ENCODE data around the gene NHLRC1.

Gene NHLRC1

GRCh38 chr6:18081025-18081668 is 41.3 kb downstream of the NHLRC1 start:
- TF ChIP-seq CTCF (IDR thresholded peaks at IDR 0.05; ENCODE audit: insufficient read depth, low read length, poor library complexity, severe bottlenecking), result no peak

GRCh38 chr6:18080544-18080943 is 41.9 kb downstream of the NHLRC1 start:
- Histone ChIP-seq H3K4me3 (replicated peaks; ENCODE audit: low read depth, low read length) (no peak overlapping the region), H3K27me3 (replicated peaks; ENCODE audit: control insufficient read depth, insufficient read depth, low read length) (no peaks in the 10 kb centered on the region; the same call in 1 of the 2 replicates), H3K36me3 (ENCODE audit: control insufficient read depth, insufficient read depth, low read length) (no peaks in the 10 kb centered on the region)
- no peak for TF ChIP-seq CTCF (IDR thresholded peaks at IDR 0.05; ENCODE audit: insufficient read depth, low read length, poor library complexity, severe bottlenecking)
- DNase-seq (ENCODE audit: extremely low read depth, insufficient read length), result no peak

More at GRCh38 chr6:18081025-18081668, 41.3 kb downstream of the NHLRC1 start:
- H3K36me3 ChIP-seq (ENCODE audit: control insufficient read depth, insufficient read depth, low read length), result no peaks in the 10 kb centered on the region
- H3K4me3 ChIP-seq (replicated peaks; ENCODE audit: low read depth, low read length), result no peak overlapping the region
- DNase-seq (ENCODE audit: extremely low read depth, insufficient read length), result no peak
- H3K27me3 ChIP-seq (replicated peaks; ENCODE audit: control insufficient read depth, insufficient read depth, low read length), result no peaks in the 10 kb centered on the region; the same call in 1 of the 2 replicates

GRCh38 chr6:18078866-18079265 is 43.6 kb downstream of the NHLRC1 start:
- DNase-seq (ENCODE audit: extremely low read depth, insufficient read length), result no peak
- TF ChIP-seq CTCF (IDR thresholded peaks at IDR 0.05; ENCODE audit: insufficient read depth, low read length, poor library complexity, severe bottlenecking), result no peak
- H3K4me3 ChIP-seq (replicated peaks; ENCODE audit: low read depth, low read length), result no peak overlapping the region
- no peaks in the 10 kb centered on the region; the same call in 1 of the 2 replicates for H3K27me3 ChIP-seq (replicated peaks; ENCODE audit: control insufficient read depth, insufficient read depth, low read length)
- H3K36me3 ChIP-seq (ENCODE audit: control insufficient read depth, insufficient read depth, low read length), result no peaks in the 10 kb centered on the region

- no peak for DNase-seq (ENCODE audit: extremely low read depth, insufficient read length)
- no peak for TF ChIP-seq CTCF (IDR thresholded peaks at IDR 0.05; ENCODE audit: insufficient read depth, low read length, poor library complexity, severe bottlenecking)
- no peaks in the 10 kb centered on the region for H3K27me3 ChIP-seq (replicated peaks; ENCODE audit: control insufficient read depth, insufficient read depth, low read length)
- no peak overlapping the region for H3K4me3 ChIP-seq (replicated peaks; ENCODE audit: low read depth, low read length)
- no peaks in the 10 kb centered on the region for H3K36me3 ChIP-seq (ENCODE audit: control insufficient read depth, insufficient read depth, low read length)
Measured at GRCh38 chr6:18076231-18076630, 46.2 kb downstream of the NHLRC1 start.

- H3K4me3 ChIP-seq (replicated peaks; ENCODE audit: low read depth, low read length), result no peak overlapping the region
Measured at GRCh38 chr6:18072841-18073240, 49.6 kb downstream of the NHLRC1 start.

More at GRCh38 chr6:18072841-18073240, 49.6 kb downstream of the NHLRC1 start:
- no peak for TF ChIP-seq CTCF (IDR thresholded peaks at IDR 0.05; ENCODE audit: insufficient read depth, low read length, poor library complexity, severe bottlenecking)
- no peaks in the 10 kb centered on the region for H3K27me3 ChIP-seq (replicated peaks; ENCODE audit: control insufficient read depth, insufficient read depth, low read length)
- H3K36me3 ChIP-seq (ENCODE audit: control insufficient read depth, insufficient read depth, low read length), result no peaks in the 10 kb centered on the region
- no peak for DNase-seq (ENCODE audit: extremely low read depth, insufficient read length)

Data from GM06990 (cell line).